HEK293 (cell line): ENCODE results near the gene AFDN.

Experiments used
- FEZF1 ChIP-seq: fragments of 450-650 bp; formaldehyde crosslinking; IDR thresholded peaks from 2 replicates; pipeline ENCODE4 v1.5.1; 2016; ENCODE audit warnings: missing biosample characterization, missing genetic modification characterization
- ZBTB1 ChIP-seq: fragments of 450-650 bp; formaldehyde crosslinking; IDR thresholded peaks from 2 replicates; pipeline ENCODE4 v1.5.1; 2016; ENCODE audit warnings: missing biosample characterization, missing genetic modification characterization
- ZBTB7A ChIP-seq: fragments of 450-650 bp; formaldehyde crosslinking; IDR thresholded peaks from 2 replicates; pipeline ENCODE4 v1.5.1; 2016; ENCODE audit warnings: low read depth, missing biosample characterization, missing genetic modification characterization
- ZNF16 ChIP-seq: fragments of 450-650 bp; formaldehyde crosslinking; IDR thresholded peaks from 2 replicates; pipeline ENCODE4 v1.5.1; 2016; ENCODE audit warnings: low read depth, missing biosample characterization, missing genetic modification characterization
- ZNF266 ChIP-seq: fragments of 450-650 bp; formaldehyde crosslinking; IDR thresholded peaks from 2 replicates; pipeline ENCODE4 v1.5.1; 2016; ENCODE audit warnings: missing biosample characterization, missing genetic modification characterization, low read depth
- ZNF324 ChIP-seq: fragments of 450-650 bp; formaldehyde crosslinking; IDR thresholded peaks from 2 replicates; pipeline ENCODE4 v1.5.1; 2016; ENCODE audit warnings: missing biosample characterization, missing genetic modification characterization
- ZNF660 ChIP-seq: fragments of 450-650 bp; IDR thresholded peaks from 2 replicates; pipeline ENCODE4 v1.5.1; 2018; ENCODE audit warnings: missing biosample characterization, mild to moderate bottlenecking, missing genetic modification characterization
- ZNF664 ChIP-seq: fragments of 450-650 bp; formaldehyde crosslinking; IDR thresholded peaks from 2 replicates; pipeline ENCODE4 v1.5.1; 2016; ENCODE audit warnings: missing biosample characterization, missing genetic modification characterization
- TF ChIP-seq, protein P1 (sequence below): fragments of 450-650 bp; formaldehyde crosslinking; IDR thresholded peaks from 2 replicates; pipeline ENCODE4 v1.5.1; 2016; ENCODE audit warnings: missing biosample characterization, missing genetic modification characterization
- TF ChIP-seq, protein P2 (sequence below): fragments of 450-650 bp; formaldehyde crosslinking; IDR thresholded peaks from 2 replicates; pipeline ENCODE4 v1.5.1; 2016; ENCODE audit warnings: missing biosample characterization, missing genetic modification characterization
- TF ChIP-seq, protein P3 (sequence below): fragments of 450-650 bp; formaldehyde crosslinking; IDR thresholded peaks from 2 replicates; pipeline ENCODE4 v1.5.1; 2017; ENCODE audit warnings: missing biosample characterization, mild to moderate bottlenecking, missing genetic modification characterization, moderate library complexity
- TF ChIP-seq, protein P4 (sequence below): sonication (generic); formaldehyde crosslinking; IDR thresholded peaks from 2 replicates; pipeline ENCODE4 v1.8.1; 2022; ENCODE audit warnings: mild to moderate bottlenecking, moderate library complexity, missing genetic modification reagents
- TF ChIP-seq, protein P5 (sequence below): fragments of 450-650 bp; formaldehyde crosslinking; IDR thresholded peaks from 2 replicates; pipeline ENCODE4 v1.5.1; 2016; ENCODE audit warnings: missing biosample characterization, missing genetic modification characterization

DNA sequence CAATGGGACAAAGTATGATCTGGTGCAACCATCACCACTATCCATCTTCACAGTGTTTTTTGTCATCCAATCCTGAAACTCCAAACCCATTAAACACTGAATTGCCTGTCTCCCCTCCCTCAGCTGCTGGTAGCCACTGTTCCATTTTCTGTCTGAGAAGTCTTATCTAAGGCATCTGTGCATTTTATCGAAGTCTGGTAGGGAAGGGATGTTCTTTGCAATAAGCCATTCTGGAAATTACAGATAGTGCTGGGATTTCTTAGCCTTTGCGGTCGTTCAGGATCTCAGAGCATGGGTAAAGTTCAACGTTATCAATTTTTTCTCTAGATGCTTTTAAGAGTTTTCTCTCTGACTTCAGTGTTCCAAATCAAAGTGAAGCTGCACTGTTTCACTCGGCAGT is 194.9 kb downstream of the AFDN start:
- TF ChIP-seq ZBTB1 (tag by site-specific recombination): no peak
- TF ChIP-seq, protein P1, sequence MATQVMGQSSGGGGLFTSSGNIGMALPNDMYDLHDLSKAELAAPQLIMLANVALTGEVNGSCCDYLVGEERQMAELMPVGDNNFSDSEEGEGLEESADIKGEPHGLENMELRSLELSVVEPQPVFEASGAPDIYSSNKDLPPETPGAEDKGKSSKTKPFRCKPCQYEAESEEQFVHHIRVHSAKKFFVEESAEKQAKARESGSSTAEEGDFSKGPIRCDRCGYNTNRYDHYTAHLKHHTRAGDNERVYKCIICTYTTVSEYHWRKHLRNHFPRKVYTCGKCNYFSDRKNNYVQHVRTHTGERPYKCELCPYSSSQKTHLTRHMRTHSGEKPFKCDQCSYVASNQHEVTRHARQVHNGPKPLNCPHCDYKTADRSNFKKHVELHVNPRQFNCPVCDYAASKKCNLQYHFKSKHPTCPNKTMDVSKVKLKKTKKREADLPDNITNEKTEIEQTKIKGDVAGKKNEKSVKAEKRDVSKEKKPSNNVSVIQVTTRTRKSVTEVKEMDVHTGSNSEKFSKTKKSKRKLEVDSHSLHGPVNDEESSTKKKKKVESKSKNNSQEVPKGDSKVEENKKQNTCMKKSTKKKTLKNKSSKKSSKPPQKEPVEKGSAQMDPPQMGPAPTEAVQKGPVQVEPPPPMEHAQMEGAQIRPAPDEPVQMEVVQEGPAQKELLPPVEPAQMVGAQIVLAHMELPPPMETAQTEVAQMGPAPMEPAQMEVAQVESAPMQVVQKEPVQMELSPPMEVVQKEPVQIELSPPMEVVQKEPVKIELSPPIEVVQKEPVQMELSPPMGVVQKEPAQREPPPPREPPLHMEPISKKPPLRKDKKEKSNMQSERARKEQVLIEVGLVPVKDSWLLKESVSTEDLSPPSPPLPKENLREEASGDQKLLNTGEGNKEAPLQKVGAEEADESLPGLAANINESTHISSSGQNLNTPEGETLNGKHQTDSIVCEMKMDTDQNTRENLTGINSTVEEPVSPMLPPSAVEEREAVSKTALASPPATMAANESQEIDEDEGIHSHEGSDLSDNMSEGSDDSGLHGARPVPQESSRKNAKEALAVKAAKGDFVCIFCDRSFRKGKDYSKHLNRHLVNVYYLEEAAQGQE: no peak
- TF ChIP-seq ZNF660 (tag by site-specific recombination): no peak
- TF ChIP-seq ZNF16 (tag by site-specific recombination): no peak
- TF ChIP-seq, protein P2, sequence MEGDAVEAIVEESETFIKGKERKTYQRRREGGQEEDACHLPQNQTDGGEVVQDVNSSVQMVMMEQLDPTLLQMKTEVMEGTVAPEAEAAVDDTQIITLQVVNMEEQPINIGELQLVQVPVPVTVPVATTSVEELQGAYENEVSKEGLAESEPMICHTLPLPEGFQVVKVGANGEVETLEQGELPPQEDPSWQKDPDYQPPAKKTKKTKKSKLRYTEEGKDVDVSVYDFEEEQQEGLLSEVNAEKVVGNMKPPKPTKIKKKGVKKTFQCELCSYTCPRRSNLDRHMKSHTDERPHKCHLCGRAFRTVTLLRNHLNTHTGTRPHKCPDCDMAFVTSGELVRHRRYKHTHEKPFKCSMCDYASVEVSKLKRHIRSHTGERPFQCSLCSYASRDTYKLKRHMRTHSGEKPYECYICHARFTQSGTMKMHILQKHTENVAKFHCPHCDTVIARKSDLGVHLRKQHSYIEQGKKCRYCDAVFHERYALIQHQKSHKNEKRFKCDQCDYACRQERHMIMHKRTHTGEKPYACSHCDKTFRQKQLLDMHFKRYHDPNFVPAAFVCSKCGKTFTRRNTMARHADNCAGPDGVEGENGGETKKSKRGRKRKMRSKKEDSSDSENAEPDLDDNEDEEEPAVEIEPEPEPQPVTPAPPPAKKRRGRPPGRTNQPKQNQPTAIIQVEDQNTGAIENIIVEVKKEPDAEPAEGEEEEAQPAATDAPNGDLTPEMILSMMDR (tag by site-specific recombination): no peak
- no peak for TF ChIP-seq ZNF664
- TF ChIP-seq, protein P3, sequence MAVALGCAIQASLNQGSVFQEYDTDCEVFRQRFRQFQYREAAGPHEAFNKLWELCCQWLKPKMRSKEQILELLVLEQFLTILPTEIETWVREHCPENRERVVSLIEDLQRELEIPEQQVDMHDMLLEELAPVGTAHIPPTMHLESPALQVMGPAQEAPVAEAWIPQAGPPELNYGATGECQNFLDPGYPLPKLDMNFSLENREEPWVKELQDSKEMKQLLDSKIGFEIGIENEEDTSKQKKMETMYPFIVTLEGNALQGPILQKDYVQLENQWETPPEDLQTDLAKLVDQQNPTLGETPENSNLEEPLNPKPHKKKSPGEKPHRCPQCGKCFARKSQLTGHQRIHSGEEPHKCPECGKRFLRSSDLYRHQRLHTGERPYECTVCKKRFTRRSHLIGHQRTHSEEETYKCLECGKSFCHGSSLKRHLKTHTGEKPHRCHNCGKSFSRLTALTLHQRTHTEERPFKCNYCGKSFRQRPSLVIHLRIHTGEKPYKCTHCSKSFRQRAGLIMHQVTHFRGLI (tag by site-specific recombination): no peak
- no peak for TF ChIP-seq ZBTB7A (tag by site-specific recombination)
- TF ChIP-seq FEZF1 (tag by site-specific recombination): no peak
- TF ChIP-seq, protein P4, sequence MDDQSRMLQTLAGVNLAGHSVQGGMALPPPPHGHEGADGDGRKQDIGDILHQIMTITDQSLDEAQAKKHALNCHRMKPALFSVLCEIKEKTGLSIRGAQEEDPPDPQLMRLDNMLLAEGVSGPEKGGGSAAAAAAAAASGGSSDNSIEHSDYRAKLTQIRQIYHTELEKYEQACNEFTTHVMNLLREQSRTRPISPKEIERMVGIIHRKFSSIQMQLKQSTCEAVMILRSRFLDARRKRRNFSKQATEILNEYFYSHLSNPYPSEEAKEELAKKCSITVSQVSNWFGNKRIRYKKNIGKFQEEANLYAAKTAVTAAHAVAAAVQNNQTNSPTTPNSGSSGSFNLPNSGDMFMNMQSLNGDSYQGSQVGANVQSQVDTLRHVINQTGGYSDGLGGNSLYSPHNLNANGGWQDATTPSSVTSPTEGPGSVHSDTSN (CRISPR knock-in tag): no peak
- TF ChIP-seq, protein P5, sequence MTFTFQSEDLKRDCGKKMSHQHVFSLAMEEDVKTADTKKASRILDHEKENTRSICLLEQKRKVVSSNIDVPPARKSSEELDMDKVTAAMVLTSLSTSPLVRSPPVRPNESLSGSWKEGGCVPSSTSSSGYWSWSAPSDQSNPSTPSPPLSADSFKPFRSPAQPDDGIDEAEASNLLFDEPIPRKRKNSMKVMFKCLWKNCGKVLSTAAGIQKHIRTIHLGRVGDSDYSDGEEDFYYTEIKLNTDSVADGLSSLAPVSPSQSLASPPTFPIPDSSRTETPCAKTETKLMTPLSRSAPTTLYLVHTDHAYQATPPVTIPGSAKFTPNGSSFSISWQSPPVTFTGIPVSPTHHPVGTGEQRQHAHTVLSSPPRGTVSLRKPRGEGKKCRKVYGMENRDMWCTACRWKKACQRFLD (tag by site-specific recombination): no peak
- no peak for TF ChIP-seq ZNF266 (tag by site-specific recombination)
- no peak for TF ChIP-seq ZNF324 (tag by site-specific recombination)
